Activated effector memory CD4-positive, alpha-beta T cell treated with anti-CD3 and anti-CD28 coated beads, Interleukin-2, amount 50 U/mL, for 16 hours (primary cell): ENCODE data around the gene EIPR1.
A peak's percentile ranks its signal among the peaks of the same experiment; 100 is the strongest.

ENCODE experiments used
- DNase-seq: peaks from one replicate; pipeline ENCODE4 v3.0.0-alpha.2; 2020

Gene EIPR1

DNA sequence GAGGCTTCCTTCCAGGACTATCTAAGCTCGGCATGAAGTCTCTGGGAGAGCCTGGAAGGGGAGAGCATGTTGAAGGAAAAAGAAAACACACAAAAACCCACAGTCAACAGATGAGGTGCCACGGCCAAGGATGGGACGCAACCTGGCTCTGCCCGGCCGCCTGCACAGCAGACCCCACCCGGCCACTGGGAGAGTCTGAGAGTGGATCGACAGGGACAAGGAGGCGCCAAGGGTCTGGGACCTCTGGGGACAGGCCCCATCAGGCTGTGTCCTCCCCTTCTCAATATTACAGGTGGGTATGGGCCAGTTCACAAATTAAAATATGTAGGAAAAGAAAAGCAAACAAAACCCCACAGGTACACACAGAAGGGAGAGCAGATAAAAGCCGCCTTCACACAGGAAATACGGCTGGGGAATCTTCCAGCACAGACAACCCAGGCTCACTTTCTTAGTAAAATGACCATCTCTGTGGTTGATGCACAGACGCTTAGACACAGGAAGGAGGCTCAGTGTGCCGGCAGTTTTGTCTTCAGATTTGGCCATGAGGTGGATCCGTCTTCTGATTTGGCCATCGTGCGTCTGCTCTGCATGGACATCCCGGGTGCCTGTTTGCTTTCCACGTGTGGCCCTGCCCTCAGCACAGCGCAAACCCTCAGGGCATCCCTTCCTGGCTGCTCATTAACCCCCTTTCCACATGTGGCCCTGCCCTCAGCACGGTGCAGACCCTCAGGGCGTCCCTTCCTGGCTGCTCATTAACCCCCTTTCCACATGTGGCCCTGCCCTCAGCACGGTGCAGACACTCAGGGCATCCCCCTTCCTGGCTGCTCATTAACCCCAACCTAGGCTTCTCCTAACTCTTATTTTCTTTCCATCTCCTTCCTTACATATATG is 138.4 kb downstream of the EIPR1 start:
- DNase-seq, result no peak

DNA sequence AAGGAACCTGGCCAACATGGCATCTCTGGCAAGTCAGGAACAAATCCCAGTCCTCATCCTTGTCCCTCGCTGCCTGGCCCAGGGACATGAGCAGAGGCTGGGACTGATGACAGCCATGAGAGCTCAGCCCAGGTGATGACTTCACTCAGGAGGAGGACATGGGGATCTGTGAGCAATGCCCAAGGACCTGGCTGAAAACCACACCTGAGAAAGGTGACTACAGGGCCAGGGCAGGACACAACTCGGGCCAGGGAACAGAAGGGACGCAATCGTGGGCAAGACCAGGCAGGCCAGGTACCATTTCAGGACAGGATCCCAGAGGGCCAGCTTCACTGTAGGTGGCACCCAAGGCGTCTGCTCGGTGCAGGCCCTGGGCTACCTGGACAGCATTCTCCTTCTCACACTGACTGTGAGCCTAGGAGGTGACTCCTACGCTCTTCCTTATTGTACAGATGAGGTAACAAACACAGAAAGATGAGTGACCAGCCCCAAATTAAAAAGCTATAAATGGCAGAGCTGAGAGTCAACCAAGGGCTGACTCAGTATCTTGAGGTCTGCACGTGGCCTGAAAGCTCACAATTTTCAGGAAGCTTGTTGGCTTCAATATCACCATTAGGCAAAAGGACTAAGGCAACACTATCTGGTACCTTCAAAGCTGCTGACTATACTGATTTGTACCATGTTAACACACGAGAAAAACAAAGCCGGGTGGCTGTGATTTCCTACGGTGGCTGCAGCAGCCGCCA is 141.1 kb downstream of the EIPR1 start:
- no peak for DNase-seq

DNA sequence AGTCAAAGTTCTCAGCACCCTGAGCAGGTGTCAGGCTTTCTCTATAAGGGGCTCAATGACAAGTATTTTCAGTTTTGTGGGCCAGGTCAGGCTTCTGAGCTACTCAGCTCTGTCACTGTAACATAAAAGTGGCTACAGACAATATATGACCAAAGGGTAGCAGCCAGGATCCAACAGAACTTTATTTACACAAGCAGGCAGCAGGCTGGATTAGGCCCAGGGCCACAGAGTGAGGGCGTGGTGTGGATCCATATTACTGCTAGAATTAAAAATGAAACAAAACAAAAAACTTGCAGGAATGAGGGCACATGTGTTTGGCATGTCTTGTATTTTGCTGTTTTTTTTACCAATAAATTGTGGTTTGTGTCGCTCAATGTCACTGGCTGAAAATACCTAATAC is 143.7 kb downstream of the EIPR1 start:
- no peak for DNase-seq

DNA sequence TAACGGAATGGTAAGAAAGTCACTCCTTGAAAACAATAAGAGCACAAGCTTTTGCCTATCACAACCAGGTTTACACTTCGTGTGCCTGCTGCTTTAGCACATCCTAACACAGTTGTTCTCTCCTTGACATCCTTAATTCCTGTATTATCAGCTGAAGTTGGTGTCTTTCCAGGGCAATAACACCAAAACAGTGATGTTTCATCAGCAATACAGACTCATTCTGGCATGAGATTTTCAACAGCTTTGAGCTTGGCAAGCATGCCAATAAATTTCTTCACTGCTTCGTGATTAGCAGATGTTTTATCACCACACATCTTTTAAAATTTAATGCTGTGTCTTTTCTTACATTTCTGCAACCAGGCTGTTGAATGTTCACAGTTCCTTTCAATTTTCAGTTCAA is 148.4 kb downstream of the EIPR1 start:
- DNase-seq, result no peak

DNA sequence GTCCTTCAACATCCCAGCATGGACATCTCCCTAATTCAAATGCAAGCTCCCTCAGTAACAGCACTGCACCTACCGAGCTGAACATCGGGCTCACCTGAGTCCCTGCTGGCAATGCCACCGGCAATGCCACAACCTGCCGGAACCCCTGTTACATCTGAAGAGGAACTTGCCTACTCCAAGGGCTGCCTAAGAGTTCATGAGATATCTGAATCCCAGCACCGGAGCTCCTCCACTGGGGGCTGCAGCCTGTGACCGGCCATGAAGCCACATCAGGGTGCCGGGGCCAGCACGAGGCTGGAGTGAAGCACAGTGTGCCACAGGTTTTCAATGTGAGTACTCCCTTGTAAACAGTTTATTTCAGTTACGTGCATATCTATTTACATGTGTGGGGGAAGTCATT is 152.9 kb downstream of the EIPR1 start:
- no peak for DNase-seq

DNA sequence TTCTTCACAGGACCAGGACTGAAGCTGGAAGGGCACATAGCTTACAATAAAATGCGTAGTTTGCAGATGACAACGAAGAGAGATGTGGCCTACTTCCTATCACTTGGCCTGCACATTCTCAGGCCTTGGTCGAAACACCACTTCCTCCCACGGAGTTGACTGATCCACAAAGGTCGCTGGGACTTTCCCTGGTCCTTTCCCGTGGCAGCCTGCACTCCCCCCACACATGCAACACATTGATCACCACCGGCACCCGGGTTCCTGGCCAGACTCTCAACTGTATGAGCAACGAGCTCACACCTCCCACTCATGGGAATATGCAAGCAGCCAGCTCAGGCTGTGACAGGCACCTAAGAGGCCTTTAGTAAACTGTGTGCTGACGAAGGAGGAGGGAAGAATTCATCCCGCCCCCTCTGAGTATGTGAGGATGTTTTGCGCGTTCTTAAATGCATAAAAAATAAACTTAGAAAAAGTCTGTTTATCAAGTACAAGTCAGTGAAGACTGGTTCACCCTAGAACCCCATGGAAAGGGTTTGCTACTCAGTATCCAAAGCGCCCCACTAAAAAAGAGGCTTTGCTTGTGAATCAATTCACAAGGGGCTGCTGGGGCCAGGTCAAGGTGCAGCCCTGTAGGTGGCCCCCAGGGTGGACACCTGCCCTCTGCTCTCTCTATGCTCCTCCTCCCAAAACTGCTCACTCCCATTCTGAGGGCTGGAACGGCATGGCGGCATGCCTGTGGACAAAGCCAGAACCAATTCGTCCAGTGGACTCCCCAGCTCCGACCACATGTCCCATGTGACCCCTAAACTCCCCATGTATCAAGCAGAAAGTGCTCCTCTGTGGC is 154.3 kb downstream of the EIPR1 start:
- peak; percentile 94 for DNase-seq

DNA sequence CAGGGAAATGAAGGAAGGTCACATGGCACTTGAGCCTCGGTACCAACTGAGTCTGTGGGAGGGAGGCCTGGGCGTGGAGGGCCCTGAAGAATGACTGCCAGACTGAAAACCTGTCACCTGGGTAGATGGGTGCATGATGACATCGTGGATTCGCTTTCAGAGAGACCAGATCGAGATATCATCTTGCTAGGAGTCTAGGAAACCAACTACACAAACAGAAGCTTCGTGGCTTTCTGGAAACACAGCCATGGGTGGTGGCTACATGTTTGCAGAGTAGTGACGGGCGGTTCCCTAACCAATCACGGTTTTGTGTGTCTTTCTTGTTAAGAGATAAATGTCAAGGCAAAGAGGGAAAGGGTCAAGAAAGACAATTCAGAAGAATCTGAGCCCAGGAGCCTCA is 155.0 kb downstream of the EIPR1 start:
- peak; percentile 88 for DNase-seq

DNA sequence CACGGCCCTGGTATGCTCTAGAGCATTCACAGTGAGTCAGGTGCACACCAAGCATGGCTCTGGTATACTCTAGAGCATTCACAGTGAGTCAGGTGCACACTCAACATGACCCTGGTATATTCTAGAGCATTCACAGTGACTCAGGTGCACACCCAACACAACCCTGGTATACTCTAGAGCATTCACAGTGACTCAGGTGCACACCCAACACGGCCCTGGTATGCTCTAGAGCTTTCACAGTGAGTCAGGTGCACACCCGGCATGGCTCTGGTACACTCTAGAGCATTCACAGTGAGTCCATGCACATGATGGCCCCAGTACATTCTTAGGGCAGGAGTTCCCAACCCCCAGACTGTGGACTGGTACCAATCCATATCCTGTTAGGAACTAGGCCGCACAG is 158.1 kb downstream of the EIPR1 start:
- DNase-seq, result no peak

DNA sequence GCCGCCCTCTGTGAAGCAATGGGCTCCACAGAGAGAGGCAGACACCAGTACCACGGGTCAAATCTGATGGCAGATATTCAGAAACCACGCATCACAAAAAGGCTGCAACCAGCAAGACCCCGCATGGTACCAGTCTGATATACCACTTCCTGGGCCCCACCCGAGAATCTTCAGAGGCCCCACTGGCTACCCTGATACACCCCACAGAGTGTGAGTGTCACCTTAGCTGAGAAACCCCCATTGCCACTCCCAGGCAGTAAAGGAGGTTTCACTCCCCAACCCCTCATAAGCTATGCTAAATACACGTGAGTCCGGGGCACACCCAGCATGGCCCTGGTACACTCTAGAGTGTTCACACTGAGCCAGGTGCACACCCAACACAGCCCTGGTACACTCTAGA is 160.0 kb downstream of the EIPR1 start:
- no peak for DNase-seq

DNA sequence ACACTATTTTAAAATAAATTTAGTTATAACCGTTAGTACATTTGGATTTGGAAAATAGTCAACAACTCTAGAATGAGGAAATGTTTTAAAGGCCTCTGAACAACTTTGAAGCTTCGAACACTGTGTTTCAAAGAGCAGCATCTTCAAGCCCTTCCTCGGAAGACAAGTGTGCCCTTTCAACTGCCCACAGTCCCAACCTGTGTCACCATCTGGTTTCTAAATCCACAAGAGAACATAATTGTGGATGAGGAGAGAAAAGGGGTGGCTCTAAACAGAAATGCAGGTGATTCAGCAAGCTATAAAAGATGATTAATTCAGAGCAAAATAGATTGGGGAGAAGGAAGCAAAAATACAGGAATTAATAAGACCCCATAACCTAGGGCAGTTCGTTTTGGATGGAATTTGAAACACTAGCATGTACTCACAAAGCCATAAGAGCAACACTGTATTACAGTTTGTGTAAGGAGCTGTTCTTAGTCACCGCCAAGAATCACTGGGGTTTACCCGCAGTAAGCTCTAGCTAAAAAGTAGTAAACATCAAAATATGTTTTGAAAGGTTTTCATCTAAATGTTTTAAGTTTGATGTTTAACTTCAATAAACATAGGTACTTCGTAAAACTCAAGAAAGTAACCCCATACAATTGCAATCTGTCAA is 160.7 kb downstream of the EIPR1 start:
- DNase-seq, result no peak

DNA sequence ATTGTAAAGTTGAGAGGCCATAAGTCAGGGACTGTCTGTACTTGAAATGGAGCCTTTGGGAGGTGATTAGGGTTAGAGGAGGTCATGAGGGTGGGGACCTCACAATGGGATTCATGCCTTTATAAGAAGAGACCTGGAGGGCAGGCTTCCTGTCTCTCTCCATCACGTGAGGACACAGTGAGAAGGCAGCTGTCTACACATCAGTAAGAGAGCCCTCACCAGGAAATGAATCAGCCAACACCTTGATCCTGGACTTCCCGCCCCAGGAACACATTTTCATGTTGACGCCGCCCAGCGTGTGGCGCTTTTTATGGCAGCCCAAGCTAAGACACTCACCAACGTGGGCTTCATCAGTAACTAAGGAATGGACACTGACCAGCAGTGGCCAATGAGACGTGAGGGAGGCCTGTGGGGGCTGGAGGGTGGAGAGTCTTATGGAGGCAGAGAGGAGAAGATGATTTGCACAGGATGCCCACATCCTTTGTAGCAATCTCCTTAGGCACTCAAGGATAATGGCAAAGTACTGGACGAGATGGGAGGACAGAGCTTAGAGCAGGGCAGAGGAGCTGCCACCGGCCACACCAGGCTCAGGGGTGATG is 162.7 kb downstream of the EIPR1 start:
- DNase-seq, result peak; percentile 57

DNA sequence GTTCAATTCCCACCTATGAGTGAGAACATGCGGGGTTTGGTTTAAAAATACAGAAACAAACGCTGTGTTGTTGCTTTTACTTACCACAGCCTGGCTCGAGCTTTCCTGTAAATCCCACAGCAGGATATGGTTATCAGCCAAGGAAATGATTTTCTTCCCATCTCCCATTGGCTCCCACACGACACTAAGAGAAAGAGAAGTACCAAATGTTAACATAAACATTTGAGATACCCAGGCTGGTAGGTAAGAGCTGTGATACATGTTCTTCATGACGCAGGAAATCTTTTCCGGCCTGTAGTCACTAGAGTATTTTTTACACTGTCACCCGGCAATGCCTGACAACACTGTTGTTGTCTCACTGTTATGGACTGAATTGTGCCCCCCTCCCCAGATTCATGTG is 163.6 kb downstream of the EIPR1 start:
- no peak for DNase-seq

DNA sequence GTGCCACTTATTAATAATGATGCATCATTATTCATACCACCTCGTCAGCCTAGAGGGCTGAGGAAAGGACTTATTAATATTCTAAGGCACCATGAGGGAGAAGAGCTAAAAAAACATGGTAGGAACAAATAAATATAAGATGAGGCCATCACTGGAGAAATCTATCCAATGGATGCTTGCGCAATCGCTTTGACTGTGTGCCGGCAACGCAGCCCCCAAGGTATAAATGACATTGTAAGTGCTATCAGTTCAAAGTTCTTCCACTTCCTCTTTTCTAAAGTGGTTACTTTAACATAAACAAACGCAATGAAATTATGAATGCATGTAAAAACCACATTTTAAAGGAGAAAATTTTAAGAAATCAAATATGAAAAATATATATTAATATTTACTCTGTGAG is 164.6 kb downstream of the EIPR1 start:
- no peak for DNase-seq

DNA sequence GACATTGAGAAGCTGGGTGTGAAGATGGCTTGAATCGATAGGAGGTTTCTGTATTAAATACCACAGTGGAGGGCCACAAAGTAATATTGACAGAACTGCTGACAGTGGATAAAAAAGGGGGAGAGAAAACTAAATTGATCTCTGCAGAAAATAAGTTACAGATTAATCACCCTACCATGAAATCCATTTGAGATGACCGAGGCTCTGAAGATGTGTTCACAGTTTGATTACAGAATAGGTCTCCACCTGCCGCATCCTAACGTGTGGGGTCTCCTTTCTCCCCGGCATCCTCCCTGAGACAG is 165.6 kb downstream of the EIPR1 start:
- no peak for DNase-seq

DNA sequence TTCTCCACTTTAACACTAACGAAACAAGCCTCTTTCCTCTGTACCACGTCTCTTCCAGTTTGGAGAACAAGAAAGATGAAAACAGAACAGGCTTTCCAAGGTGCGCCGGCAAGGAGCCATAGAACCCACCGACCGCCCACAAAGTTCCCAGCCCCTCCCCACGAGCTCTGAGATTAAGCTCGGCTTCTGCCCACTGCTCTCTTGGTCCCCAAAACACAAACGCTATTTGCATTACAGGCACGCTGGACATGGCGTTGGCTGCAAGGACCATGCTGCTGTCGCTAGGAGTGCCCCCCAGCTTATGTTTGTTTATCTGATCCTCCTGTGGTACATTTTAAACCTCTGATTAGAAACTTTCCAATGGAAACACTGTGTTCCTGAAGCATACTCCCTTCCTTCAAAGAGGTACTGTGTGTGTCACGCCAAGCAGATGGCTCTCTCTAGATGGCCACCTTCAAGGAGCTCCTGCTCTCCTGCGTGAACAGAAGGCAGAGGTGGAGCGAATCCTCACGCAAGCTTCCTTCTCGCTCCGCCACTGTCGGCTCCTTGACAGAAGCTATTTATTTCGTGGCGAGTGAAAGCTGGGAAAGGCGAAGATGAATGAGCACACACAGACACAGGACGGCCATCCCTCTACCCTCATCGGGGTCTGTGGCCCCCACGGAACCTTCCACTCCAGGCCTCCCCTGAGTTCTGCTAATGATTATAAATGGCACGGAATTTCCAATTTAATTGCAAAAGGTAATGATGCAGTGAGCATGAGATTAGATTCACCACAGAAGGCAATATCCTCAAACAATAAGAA is 166.2 kb downstream of the EIPR1 start:
- DNase-seq, result peak; percentile 28

DNA sequence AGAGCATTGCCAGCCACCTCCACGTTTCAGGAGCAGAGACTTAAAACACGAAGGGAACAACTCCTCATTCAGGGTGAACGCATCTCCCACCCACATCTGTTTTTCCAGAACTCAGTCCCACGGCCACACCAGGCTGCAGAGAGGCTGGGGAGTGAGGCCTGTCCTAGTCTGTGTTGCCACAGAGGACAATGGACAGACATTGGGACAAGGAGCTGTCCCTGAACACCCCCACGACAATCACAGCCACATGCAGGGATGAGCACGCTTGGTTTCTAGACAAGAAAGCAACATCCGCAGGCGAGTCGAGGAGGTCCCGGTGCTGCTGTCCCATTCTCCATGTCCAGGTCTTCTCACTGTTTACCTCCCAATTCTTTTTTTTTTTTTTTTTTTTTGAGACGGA is 167.4 kb downstream of the EIPR1 start:
- peak; percentile 19 for DNase-seq

DNA sequence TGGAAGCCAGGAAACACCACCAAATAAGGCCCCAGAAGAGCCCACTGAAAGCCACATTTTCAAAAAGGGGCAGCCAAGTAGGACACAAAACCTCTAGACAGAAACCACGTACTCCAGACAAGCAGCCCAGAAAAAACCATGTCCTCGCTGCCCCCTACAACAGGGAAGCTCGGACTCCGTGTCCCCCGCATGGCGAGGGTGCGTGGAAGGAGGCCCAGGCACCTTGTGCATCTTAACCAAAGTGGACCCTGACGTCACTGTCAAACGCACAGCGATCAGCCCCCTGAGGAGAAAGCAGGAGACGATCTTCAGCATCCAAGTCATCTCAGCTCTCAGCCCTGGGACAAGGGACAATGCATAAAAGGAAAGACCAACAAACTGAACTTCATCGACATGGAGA is 168.4 kb downstream of the EIPR1 start:
- peak; percentile 28 for DNase-seq

DNA sequence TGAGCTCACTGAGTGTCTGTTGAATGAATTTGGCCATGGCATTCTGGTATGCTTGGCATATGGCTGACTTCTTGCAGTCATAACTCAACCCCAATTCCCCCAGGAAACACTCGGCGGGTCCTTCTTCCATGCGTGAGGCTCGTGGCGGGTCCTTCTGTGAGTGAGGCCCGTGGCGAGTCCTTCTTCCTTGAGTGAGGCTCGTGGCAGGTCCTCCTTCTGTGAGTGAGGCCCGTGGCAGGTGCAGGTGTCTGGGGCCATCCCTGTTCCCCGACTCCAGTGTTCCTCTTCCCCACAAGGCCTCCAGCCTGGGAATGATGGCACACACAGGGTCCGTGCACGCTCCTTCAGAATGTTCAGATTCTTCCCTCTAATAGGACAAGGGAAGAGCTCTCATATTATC is 169.0 kb downstream of the EIPR1 start:
- peak; percentile 54 for DNase-seq

DNA sequence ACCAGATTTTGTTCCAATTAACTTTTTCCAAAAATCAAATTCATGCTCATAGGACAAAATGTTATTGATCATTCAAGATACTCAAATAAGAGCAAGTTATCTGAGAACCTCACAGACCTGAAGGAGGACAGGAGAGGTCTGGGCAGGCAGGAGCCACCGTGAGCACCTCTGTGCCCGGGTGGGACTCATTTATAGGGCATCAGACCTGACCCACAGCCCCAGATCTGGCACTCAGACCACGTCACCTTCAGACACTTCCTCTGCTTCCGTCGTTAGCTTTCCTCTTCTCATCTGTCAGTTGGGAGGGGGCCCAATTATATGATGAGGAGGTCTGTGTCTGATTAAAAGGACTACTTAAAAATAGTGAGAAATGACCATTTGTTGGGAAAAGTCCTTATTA is 169.4 kb downstream of the EIPR1 start:
- peak; percentile 22 for DNase-seq

DNA sequence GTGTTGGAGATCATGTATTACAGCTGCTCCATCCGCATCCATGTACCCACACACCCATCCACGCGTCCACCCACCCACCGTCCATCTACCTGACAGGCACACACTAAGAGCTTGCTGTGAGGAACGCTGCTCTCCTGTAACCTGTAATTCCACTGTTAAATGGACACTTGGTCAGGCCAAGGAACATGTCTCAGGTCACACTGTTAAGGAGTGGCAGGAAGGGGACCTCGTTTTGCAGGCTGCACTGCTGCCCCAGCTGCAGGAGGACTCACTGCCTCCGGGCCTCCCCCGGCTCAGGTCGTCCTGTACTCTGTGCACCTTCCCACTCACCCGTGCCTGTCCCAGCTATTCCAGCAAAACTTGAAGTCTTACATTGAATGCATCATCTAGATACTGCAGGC is 170.5 kb downstream of the EIPR1 start:
- peak; percentile 42 for DNase-seq

DNA sequence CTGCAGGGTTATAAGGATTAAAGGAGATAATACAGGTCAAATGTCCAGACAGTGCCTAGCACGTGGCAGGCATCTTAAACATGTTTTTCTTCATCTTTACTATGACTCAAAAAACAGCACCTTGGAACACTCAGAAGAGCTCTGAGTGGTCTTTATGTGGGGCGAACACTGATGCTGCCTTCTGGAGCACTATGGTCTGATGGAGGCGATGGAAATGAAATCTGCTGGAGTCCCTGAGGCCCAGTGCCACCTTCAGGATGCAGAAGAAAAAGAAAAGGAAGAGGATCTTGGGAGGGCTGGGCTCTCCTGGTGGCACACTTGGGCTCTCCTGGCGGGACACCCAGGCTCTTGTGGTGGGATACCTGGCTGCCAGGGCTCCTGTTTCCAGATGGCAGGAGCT is 171.8 kb downstream of the EIPR1 start:
- peak; percentile 28 for DNase-seq
